PFSK-1 (cell line): ENCODE results near the gene PCP2.

Experiments
- FOXP2 ChIP-seq: optimal IDR thresholded peaks from 2 replicates; pipeline ENCODE3; 2011; ENCODE audit warnings: borderline replicate concordance, control low read depth, inconsistent platforms; ENCODE audit not compliant: insufficient read depth; ENCODE audit errors: extremely low read length, extremely low read depth
- POLR2AphosphoS5 ChIP-seq: IDR thresholded peaks from 2 replicates; pipeline ENCODE4 v1.6.1; 2012; ENCODE audit warnings: low read depth, mild to moderate bottlenecking, control low read depth, low read length, moderate library complexity
- SIN3A ChIP-seq: IDR thresholded peaks from 2 replicates; pipeline ENCODE4 v1.6.1; 2012; ENCODE audit warnings: mild to moderate bottlenecking, low read length, moderate library complexity, borderline replicate concordance; ENCODE audit not compliant: insufficient read depth
- TAF1 ChIP-seq: IDR thresholded peaks from 2 replicates; pipeline ENCODE4 v1.6.1; 2012; ENCODE audit warnings: low read length, control low read depth, borderline replicate concordance; ENCODE audit not compliant: insufficient read depth
- TF ChIP-seq, protein P1 (sequence below), 2 experiments: IDR thresholded peaks; 2 replicates each; pipeline versions ENCODE4 v1.6.1 to v1.8.0; 2011 to 2012; ENCODE audit warnings: low read depth in 2 of 2, low read length in 2 of 2, control low read depth in 1 of 2, inconsistent platforms in 1 of 2, mild to moderate bottlenecking in 1 of 2, moderate library complexity in 1 of 2; ENCODE audit not compliant: insufficient read depth in 1 of 2

The PCP2 gene

GRCh38 chr19:7645163-7645562 lies 11.6 kb upstream of the PCP2 start:
- no peak for TF ChIP-seq POLR2AphosphoS5
- TF ChIP-seq FOXP2 = no peak
- TF ChIP-seq SIN3A = no peak
- TF ChIP-seq, protein P1, sequence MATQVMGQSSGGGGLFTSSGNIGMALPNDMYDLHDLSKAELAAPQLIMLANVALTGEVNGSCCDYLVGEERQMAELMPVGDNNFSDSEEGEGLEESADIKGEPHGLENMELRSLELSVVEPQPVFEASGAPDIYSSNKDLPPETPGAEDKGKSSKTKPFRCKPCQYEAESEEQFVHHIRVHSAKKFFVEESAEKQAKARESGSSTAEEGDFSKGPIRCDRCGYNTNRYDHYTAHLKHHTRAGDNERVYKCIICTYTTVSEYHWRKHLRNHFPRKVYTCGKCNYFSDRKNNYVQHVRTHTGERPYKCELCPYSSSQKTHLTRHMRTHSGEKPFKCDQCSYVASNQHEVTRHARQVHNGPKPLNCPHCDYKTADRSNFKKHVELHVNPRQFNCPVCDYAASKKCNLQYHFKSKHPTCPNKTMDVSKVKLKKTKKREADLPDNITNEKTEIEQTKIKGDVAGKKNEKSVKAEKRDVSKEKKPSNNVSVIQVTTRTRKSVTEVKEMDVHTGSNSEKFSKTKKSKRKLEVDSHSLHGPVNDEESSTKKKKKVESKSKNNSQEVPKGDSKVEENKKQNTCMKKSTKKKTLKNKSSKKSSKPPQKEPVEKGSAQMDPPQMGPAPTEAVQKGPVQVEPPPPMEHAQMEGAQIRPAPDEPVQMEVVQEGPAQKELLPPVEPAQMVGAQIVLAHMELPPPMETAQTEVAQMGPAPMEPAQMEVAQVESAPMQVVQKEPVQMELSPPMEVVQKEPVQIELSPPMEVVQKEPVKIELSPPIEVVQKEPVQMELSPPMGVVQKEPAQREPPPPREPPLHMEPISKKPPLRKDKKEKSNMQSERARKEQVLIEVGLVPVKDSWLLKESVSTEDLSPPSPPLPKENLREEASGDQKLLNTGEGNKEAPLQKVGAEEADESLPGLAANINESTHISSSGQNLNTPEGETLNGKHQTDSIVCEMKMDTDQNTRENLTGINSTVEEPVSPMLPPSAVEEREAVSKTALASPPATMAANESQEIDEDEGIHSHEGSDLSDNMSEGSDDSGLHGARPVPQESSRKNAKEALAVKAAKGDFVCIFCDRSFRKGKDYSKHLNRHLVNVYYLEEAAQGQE (IDR thresholded peaks at IDR 0.05; ENCODE audit: insufficient read depth in 1 of 2, low read depth in 2 of 2, low read length in 2 of 2) = no peak
- no peak for TF ChIP-seq TAF1

DNA sequence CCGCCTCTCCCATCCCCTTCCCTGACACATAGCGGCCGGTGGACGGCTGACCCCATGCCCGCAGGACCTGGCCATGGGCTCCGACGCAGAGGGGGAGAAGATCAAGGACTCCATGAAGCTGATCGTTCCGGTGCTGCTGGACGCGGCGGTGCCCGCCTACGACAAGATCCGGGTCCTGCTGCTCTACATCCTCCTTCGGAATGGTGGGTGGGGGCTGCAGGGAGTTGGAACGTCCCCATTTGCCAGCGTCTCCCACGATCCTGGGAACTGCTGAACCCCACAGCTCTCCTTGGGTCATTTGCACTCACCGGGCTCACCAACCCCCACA lies 11.0 kb upstream of the PCP2 start:
- TF ChIP-seq, protein P1 (IDR thresholded peaks at IDR 0.05; ENCODE audit: insufficient read depth in 1 of 2, low read depth in 2 of 2, low read length in 2 of 2) = no peak
- no peak for TF ChIP-seq TAF1
- no peak for TF ChIP-seq SIN3A
- TF ChIP-seq FOXP2 = no peak
- no peak for TF ChIP-seq POLR2AphosphoS5

- TF ChIP-seq TAF1 (no peak), SIN3A (no peak)
These were observed 9.5 kb upstream of the PCP2 start for GRCh38 chr19:7643031-7643415.

GRCh38 chr19:7642295-7643030 lies 8.9 kb upstream of the PCP2 start:
- TF ChIP-seq, protein P1 (IDR thresholded peaks at IDR 0.05; ENCODE audit: insufficient read depth in 1 of 2, low read depth in 2 of 2, low read length in 2 of 2) = no peak
- TF ChIP-seq SIN3A (no peak), FOXP2 (no peak)

DNA sequence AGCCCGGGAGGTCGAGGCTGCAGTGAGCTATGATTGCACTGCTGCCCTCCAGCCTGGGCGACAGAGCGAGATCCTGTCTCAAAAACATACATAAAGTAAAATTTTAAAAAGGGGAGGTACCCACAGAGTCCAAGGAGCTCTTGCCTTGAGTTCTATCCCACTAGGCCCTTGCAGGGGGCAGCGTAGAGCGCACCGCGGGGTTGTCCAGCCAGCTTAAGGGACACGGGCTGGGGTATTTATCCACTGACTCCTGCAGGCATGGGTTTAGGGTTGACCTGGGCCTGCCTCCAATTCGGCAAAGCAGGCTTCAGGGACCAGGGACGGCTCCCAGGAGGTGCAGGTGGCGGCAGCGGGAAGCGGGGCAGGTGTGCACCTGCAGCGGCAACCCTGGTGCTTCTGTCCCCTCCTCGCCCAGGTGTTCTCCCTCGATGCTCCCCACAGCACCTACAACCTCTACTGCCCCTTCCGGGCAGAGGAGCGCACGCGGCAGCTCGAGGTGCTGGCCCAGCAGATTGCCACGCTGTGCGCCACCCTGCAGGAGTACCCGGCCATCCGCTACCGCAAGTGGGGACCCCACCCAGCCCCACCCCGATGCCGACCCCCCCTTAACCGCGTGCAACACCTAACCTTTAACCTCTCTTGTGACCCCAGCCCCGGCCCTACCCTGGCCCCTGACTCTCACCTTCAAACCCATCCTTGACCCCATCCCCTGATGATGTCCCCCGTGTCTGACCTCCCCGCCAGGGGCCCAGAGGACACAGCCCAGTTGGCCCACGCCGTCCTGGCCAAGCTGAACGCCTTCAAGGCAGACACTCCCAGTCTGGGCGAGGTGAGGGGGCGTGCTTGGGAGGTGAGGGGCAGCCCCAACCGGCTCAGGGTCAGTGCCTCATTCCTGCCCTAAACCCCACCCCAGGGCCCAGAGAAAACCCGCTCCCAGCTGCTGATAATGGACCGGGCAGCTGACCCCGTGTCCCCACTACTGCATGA lies 8.1 kb upstream of the PCP2 start:
- TF ChIP-seq FOXP2 (no peak), TAF1 (no peak), POLR2AphosphoS5 (no peak)

DNA sequence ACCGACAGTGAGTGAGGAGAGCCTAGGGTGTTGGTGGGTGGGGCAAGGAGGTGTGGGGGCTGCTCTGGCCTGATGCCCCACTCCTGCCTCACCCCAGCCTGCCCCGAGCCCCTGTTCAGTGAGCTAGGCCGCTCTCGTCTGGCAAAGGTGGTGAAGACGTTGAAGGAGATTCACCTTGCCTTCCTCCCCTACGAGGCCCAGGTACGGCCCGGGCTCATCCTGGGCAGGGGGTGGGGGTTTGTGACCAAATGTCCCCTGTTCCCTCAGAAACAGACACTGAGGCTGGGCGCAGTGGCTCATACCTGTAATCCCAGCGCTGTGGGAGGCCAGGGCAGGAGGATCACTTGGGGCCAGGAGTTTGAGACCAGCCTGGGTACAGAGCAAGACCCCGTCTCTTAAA lies 7.3 kb upstream of the PCP2 start:
- TF ChIP-seq FOXP2 (no peak), TAF1 (no peak), POLR2AphosphoS5 (no peak), SIN3A (no peak)
- TF ChIP-seq, protein P1 (IDR thresholded peaks at IDR 0.05; ENCODE audit: insufficient read depth in 1 of 2, low read depth in 2 of 2, low read length in 2 of 2) = no peak
